NCI-H748 treated with DMSO at 0.1 percent for 48 hours (cell line): Measurements from ENCODE around the gene PKNOX2.

Experiments used
- DNase-seq: peaks from one replicate; lab custom pipeline; 2025; lab: John Stamatoyannopoulos, UW

The PKNOX2 gene

DNA sequence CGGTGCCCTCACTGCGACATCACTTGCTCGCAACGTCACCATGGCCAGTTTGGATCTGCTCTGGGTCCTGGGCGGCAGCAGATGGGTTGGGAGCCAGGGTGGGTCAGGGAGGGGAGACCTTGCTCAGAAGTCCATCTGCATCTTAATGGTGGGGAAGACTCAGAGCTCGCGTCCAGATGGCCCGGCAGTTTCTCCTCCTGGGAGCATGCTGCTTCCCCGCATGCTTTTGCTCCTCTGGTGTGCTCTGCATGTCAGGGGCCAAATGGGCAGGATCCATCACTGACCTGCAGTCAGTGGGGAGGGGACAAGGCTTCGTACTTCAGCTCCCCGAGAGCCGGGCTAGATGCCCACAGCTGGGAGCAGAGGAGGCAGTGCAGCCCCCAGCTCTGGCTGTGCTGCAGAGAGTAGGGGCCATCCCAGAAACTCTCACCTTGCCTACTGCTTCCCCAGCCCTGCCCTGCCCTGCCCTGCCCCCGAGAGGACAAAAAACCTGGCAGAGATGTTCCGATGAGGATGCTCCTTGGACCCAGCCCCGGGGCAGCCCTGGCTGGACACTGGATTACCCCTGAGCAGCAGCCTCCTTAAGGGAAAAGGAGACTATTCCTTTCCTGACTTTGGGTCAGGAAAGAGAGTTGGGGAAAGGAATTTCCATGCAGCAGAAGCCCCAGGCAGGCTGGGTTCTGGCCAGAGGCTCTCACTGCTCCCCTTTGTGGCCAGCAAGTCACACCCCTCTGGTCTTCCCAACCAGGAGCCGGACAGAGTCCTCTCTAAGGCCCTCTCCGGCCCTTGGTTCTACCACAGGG is 149.9 kb downstream of the PKNOX2 start:
- DNase-seq = no peak

DNA sequence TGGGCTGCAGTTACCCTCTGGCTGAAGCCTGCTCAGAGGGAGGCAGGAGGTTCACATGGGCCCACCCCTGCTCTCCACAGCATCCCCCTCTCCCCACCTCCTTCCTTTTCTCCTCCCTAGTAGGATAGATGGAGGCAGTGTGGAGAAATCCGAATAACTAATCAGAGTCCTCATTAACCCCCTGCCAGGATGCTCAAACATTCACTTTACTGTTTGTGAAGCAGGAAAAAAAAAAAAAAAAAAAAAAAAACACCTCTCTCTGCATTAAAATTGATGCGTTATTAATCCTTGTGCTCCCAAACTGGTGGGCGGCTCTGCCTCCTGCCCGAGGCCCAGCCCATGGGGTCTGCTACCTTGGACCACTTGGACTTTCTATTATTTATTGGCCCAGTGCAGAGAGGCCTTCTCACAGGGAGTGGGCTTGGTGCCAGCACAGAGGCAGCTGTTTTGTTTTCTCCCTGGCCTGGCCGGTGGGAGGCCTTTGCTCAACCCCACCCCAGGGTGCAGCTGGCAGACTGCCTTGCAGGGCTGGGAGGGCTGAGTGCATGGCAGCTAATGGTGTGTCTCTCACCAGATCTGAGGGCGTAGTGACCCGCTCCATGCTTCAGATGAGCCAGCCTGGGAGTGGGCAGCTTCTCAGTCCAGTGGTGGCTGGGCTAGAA is 150.7 kb downstream of the PKNOX2 start:
- DNase-seq = no peak

DNA sequence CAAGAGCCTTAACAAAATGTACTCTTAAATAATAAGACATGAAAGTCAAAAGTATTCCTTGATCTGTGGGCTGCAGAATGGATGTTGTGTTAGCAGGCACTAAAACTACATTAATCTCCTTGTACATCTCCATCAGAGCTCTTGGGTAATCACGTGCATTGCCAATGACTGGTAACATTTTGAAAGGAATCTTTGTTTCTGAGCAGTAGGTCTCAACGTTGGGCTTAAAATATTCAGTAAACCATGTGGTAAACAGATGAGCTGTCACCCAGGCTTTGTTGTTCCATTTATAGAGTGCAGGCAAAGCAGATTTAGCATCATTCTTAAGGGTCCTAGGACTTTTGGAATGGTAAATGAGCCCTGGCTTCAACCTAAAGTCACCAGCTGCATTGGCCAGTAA is 152.9 kb downstream of the PKNOX2 start:
- DNase-seq = no peak

DNA sequence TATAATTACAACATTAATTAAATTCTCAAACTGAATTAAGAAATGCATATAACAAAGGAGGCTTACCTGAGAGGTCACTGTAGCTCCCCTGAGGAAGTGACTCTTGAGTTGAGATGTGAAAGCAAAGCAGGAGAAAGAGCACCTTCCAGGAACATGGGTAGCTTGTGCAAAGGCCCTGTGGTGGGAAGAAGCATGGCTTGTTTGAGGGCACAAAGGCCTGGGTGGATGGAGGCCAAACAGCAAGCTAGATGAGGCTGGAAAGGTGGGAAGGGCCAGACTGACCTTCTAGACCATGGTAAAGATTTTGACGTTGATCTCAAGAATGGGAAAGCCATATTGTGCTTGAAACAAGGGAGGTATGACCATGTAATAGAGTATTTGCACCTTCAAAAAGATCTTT is 155.1 kb downstream of the PKNOX2 start:
- DNase-seq = no peak

DNA sequence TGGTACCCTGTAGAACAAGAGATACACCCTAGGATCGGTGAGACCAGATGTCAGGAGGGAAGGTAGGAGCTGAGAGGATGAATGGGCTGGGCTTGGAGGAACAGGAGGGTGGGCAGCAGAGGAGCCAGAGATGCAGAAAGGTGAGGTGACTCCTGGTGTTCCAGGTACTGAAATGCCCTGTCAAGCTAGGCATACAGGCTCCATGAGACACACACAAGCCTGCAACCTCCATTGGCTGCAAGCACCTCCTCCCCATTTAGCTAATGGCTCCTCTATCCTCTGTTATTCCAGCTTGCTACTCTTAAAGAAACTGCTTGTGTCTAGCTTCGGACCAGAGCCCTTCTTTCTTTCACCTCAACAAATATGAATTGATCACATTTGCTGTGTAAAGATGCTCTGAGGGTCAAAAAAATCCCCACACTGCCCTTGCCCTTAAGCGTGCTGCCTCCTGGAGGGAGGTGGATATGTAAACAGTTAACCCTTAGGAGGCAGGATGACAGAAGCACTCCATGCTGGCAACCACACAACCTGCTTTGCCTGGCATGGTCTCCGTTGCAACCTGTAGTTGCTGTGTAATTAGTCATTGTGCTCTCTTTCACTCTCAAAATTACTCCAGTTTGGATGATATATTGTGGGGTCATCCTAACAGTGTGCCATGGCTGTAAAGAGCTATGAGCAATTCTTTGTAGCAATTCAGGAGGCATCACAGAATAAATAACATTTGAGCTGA is 156.0 kb downstream of the PKNOX2 start:
- DNase-seq = no peak

DNA sequence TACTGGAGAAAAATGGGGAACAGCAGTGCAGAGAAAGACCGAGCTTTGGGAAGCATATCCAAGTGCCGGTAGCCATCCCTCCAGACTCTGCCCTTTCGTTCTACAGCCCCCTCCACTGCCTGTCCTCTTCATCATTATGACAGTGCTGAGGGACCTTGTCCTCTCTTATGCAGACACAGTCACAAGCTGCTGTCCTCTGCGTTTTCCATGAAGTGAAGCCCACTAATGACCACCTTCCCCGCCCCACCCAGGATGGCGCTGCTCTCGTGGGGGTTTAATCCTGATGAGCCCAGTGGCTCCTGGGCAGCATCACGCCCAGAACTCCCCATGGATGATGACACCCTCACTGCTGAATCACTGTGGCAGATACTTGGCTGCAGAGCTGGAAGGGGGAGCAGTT is 157.7 kb downstream of the PKNOX2 start:
- DNase-seq = no peak

DNA sequence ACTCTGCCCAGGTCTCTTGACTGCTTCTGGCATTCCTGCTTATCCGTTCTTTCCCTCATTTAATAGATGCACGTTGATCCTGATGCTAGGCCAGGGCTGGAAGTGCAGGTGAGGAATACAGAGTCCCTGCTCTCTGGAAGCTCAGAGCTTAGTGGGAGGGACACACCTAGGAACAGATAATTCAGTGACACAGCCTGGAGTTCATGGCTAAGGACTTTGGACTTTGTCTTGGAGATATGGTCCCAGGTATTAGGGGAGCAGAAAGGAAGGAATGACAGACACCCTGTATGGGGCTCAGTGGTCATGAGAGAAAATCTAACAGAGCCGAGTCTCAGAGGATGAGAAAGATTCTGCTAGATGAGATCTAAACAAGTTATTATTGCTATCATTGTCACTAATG is 160.6 kb downstream of the PKNOX2 start:
- DNase-seq = no peak

DNA sequence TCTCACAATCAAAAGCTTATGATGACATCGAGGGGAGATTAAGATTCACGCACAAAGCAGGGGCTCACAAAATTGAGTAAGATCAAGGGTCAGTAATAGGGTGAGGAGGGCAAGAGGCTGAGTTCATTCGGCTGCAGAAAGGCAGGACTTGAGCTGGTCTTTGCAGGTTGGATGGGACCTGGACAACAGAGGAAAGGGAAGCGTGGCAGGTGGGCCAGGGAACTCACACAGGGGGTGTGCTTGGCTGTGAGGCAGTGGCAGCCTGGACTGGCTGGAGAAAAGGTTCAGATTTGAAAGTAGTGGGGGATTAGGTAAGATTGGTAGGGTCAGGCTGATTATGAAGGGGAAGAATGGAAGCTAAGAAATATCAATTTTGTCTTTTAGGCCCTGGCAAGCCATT is 161.6 kb downstream of the PKNOX2 start:
- DNase-seq = no peak

DNA sequence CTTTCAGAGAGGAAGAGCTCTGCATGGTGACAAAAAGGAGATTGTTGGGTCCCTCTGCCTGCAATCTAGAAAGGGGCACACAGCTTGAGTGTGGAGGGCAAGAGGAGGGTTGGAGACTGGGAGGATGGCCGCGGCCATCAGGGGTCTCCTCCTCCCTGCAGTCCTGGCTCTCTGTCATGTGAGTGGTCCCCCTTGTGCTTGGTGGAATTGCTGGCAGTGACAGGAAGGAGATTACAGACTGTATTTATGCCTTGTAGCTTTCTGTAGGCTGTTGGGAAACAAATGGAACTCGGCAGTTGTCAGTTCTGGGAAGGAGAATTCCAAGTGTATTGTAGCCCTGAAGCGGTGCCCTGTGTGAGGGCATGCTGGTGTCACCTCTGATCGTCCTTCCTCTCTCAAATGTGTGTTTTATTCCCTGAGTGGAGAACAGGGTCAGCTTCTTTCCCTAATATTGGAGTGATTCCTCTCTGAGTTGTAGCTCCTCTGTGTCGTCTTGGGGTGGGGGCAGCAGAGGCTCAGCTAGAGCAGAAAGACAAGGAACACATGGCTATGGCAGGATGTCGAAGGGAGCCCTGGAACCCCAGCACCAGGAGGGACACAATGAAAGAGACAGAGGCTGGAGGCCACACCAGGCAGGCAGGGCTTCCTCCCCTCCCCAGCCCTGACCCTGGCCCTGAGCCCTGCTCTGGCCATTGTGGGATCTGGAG is 163.1 kb downstream of the PKNOX2 start:
- no peak for DNase-seq

DNA sequence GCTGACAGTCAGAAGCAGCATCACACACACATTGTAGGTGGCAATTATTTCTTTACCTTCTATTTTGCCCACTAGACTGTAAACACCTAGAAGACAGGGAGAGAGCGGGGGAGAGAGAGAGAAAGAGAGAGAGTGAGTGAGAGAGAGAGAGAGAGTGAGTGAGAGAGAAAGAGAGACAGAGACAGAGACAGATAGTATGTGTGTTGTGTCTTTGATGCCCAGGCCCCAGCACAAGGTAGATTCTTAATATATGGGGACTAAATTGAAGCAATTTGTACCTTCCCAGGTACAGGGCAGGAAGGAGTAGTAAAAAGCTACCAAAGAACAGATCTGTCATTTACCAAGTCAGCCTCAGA is 163.7 kb downstream of the PKNOX2 start:
- DNase-seq = no peak

DNA sequence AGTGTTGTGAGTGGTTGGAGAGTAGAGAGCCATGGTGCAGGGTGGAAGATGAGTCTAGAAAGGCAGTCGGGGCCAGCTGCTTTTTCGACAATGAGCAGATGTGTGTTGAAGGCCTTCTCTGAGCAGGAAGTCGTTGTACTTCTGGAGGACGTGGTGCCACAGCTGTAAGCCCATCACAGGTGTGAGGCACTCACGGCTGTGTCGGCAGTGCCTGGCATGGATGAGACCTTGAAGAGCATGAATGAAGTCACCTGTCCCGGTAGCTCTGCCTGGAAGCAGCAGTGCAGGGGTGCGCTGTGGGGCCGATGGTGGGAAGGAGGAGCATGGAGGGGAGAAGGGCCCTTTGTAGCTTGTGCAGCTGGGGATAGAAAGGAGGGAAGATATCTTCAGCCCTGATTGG is 165.2 kb downstream of the PKNOX2 start:
- no peak for DNase-seq

DNA sequence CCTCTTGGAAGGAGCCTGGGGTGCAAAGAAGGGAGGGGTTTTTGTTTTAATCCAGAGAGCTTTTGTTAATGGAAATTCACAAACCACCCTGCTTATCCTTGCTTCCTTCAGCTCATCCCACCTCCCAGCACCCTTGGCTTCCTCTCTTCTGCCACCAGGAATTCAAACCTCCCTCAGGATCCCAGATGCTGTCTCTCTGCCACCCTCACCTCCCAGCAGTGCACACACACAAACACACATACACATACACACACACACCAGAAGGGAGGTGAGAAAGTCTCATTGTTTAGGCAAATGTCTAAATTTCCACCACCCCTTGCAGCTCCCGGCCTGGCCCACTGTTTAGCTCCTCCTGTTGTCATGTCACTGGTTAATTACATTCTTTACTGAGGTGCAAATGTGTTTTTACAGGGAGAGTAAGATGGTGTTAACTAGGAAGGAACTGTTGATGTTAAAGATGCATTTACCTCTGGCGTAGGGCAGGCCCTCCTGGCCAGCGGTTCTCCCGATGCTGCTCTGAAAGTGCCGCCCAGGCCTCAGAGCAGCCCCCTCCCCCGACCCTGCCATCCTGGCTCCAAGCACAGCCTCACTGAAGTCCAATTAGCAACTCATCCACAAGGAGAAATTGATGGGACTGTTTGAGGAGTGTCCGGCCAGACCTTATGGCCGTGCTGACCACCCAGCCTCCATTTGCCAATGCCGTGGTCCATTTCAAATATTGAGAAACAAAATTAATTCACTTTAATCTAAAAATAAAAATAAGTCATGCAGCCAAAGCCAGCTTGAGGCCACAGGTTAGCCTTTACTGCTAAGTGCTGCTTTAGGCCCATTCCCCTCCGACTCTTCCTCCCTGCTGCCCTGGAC is 166.1 kb downstream of the PKNOX2 start:
- DNase-seq = no peak

DNA sequence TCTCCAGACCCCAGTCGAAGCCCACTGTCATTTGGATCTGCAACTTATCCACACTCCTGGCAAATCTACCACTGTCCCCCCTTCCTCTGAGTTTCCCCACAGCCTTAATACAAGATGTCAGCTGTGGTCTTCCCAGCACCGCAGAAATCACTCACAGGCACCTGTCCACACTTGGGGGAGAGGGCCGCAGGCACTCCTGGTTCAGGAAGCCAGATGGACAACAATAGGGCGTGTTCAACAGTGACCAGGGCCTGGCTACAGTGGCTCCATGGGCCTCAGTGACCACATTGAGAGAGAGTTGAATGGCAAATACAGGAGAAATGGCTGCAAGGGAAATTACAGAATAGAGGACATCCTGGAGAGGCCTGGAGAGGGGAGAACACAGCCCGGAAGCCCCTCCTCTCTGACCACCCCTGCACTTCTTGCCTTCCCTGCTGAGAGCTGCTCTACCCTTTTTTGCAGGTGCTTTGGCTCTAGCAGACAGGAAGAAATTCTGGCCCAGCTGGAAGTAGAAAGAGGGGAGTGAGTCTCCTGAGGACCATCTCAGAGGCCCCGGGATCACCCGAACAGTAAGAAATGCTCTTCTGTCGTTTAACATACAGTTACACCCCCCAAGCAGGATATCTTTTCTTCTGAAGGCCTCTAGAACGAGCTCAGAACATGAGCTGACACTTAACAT is 166.9 kb downstream of the PKNOX2 start:
- no peak for DNase-seq

DNA sequence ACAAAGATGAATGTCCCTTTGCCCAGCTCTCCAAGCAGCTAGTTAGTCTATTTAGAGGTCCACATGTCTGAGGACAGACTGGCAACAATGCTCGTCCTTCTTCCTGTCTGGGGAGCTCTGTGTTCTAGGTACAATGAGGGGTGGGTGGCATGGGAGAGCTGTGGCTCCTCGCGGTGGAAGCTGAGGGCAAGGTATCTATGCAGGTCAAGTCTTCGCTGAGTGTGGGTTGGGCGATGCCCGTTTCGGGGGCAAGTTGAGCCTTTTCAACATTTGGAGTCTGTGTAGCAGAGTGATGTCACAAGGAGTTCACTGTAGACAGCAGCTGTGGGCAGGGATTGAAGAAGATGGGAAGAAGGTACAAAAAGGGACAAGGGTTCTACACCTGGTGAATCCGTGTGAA is 168.3 kb downstream of the PKNOX2 start:
- DNase-seq = no peak

DNA sequence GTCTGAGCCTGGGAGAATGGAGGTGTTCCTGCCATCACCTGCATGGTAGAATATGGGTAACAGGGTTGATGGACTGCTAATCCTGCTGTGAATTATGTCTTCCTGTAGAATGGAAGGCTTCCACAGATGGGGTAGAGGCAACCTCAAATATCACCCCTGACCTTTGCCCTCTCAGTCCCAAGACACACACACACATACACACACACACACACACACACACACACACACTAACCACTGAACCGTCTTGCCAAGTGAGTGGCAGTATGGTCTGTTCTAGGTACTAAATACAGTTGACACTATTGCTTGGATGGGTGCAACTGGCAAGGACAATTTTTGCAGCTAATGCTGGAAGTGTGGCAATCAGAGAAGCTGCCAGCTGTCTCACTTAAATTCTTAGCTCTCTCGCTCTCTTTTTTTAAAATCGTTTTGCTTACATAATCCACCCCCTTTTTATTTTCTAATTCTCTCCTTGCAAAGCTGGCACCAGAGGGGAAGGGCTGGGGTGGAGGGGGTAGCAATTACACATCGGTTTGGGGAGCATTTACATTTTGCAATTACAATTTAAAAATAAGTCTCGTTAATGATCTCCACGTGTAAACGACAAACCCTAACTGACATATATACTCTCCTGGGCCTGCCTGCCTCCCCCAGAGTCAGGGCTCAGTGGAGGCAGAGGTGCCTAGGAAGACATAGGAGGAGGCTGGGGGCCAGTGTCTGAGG is 169.0 kb downstream of the PKNOX2 start:
- no peak for DNase-seq

DNA sequence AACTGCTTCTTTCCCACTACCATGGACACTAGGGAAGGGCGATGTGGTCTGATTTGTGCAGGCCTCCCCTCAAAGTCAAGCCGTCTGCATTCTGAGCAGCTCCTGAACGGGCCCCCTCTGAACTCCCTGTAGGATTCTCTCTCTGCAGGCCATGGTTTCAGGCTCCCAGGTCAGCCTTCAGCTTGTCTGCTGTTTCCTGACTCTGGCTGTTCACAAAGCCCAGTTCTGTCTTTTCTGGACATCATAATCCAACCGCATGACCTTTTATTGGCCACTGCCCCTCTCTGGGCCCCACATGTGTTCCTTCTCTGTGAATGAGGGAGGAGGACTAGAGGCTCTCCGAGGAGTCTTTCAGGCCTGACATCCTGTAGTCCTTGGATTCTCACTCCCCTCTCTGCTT is 170.6 kb downstream of the PKNOX2 start:
- DNase-seq = no peak

DNA sequence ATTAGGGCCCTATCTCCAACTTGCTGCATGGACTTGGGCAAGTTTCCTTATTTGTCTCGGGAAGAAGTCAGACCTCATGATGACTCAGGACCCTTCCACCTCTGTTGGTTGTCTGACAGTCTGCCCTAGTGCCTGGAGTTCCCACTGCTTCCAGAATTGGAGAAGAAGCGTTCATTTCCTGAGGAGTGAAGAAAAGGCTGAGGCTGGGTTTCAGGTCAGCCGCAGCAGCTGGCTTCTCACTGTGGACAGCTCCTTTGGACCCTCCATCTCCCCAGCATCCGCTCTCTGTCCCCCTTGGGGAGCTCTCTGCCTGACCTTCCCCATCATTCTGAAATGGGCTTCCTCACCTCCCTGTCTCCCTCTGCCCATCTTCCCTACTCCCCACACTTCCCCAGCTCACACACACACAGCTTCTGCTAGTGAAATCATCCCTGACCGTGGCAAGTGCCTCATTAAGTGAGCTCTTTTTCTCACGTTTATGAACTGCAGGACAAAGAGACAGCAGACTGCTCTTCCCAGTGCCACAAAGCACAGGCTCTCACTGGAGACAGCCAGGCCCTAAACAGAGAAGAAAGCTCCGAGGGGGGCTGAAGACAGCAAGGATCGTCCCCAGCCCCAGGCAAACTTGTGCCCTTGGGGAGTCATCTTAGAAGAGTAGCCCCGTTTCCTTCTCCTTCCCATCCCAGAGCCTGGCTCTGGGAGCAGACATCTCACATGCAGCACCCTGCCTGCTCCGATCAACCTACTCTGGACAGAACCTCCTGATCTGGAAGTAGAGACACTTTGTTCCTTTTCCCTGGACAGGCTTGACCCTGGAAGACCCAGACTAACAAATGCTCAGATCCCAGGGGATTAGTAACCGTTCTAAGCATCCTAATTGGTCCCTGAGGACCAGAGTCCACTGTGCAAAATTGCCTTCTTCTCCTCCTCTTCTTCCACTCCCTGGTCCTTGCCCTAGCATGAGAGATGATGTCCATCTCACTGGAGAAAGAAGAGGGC is 173.6 kb downstream of the PKNOX2 start:
- no peak for DNase-seq

DNA sequence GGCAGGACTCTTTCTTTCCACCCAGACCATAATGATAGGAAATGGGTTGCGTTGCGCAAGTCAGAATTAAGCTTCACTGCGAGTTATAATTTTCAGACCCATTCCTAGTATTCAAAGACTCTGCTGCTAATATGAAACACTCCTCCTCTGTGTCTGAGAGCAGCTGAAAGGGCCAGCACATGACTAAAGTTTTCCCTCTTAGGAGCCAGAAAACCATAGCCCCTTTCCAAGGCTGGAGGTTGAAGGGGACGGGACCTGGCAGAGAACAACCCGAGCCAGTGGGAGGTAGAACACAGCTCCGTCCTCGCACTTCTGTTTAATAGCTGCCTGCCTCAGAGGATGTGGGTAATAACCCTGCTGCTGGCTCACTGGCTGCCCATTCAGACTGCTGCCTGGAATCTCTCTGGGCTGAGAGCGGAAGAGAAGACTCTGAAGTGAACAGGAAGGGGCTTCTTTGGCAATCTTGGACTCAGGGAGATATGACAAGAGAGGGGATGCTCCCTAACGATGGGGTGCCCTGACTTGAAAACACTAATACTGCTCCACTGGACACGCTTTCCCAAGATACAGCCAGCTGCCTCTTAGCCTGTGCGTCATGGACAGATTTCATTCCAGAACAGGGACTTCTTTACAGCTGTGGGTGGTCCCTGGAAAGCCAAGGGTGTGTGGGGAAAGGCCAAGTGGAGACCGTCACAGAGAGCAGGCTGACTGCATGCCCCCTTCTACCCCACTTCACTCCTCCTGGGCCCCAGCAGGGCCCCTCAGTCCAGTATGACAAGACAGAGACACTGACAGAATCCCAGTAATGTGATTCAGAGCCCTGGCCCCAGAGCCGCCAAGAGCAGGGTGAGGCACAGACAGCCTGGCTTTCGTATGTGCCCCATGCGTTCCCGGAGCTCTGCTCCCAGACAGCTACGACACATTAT is 174.6 kb downstream of the PKNOX2 start:
- DNase-seq = no peak
